NT2/D1 (cell line): ENCODE data around the gene TEX36.
"Not testable (repeated sequence)": the region's sequence is repeated elsewhere in the genome, so short reads cannot be mapped to it uniquely, and the experiment has no call there.

Experiments used
- DNase-seq: peaks from one replicate; pipeline ENCODE4 v3.0.0-alpha.2; 2011; ENCODE audit warnings: low read depth, low spot score
- H3K27me3 ChIP-seq: 2 replicates; pipeline ENCODE4 v1.6.0; 2011; ENCODE audit warnings: mild to moderate bottlenecking; ENCODE audit not compliant: insufficient read length, insufficient read depth
- H3K36me3 ChIP-seq: 2 replicates; pipeline ENCODE4 v1.6.1; 2011; ENCODE audit warnings: mild to moderate bottlenecking, low read length, mixed read lengths; ENCODE audit not compliant: insufficient read depth, insufficient read length
- H3K4me1 ChIP-seq: 2 replicates; pipeline ENCODE4 v1.5.1; 2011; ENCODE audit not compliant: insufficient read depth, insufficient read length
- H3K4me3 ChIP-seq: 2 replicates; pipeline ENCODE4 v1.5.1; 2011; ENCODE audit warnings: low read depth; ENCODE audit not compliant: insufficient read length
- H3K9ac ChIP-seq: 2 replicates; pipeline ENCODE4 v1.6.0; 2011; ENCODE audit warnings: low read depth; ENCODE audit not compliant: insufficient read length
- H3K9me3 ChIP-seq: 2 replicates; pipeline ENCODE4 v1.5.1; 2011; ENCODE audit warnings: mild to moderate bottlenecking, low read length; ENCODE audit not compliant: insufficient read depth
- SUZ12 ChIP-seq: IDR thresholded peaks from 2 replicates; pipeline ENCODE4 v1.6.1; 2011; ENCODE audit not compliant: insufficient read length, insufficient read depth; ENCODE audit errors: extremely low read depth
- YY1 ChIP-seq: IDR thresholded peaks from 2 replicates; pipeline ENCODE4 v1.6.1; 2011; ENCODE audit not compliant: insufficient read length, insufficient read depth
- ZNF274 ChIP-seq: IDR thresholded peaks from 2 replicates; pipeline ENCODE4 v1.6.1; 2011; ENCODE audit warnings: mild to moderate bottlenecking, low read depth, low read length

Gene TEX36, protein sequence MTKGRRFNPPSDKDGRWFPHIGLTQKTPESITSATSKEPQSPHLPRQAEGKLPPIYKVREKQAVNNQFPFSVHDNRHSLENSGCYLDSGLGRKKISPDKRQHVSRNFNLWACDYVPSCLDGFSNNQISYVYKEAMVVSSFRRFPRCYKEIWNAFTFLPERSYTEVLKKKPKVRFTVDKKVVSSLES

DNA sequence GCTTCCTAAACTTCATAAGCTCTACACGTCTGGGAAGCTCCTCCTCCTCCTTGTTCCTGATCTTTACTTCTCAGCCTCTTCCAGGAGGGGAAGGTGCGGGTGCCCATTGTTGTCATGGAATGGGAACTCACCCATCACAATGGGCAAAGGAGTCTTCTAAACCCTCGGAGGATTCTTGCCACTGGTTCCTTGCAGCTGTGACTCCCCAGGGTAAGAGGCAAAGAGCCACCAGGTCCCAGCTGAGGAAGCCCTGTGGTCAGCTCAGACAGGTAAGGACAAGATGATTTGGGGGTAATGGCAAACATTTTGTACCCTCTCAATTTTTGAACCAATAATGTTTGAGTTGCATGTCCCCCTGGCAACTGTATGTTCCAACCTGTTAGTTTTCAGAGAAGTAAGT lies at the start of gene TEX36:
TEX36 (minus strand) TSS at position 101 of the 400 bp plus-strand sequence. CDS start 174 bp downstream, outside the sequence.
- DNase-seq = no peak
- no peak within 1 kb of the TSS for H3K4me3 ChIP-seq
- no peaks in the 10 kb centered on the region for H3K36me3 ChIP-seq
- H3K4me1 ChIP-seq = no peaks in the 10 kb centered on the region
- no peak within 1 kb of the TSS for H3K9ac ChIP-seq
- TF ChIP-seq ZNF274 = no peak
- no peak for TF ChIP-seq YY1
- TF ChIP-seq SUZ12 = no peak
- no peaks in the 10 kb centered on the region; the same call in 1 of the 2 replicates for H3K9me3 ChIP-seq
- H3K27me3 ChIP-seq = no peaks in the 10 kb centered on the region

DNA sequence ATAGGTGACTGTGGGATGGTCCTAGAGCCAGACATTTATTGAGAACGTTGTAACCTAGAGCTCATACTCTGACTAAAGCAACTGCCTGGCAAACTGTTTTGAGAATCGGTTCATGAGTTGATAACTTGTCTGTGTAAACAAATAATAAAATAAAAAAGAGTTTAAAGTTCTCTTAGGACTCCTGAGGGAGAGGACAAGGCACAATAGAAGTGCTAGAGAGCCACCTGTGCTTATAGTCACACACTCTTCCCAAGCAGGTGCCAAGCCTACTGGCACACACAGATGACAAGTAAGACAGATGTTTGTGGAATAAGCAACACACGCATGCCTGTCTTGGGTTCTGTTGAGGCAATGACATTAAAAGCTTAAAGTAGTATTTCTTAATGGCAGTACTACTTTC lies 44.5 kb upstream of the TEX36 start:
- Histone ChIP-seq H3K4me3 (no peak overlapping the region), H3K4me1 (no peaks in the 10 kb centered on the region), H3K36me3 (peaks cover 95% of the 10 kb centered on the region), H3K9me3 (no peaks in the 10 kb centered on the region), H3K27me3 (no peaks in the 10 kb centered on the region), H3K9ac (no peak overlapping the region)
- no peak for TF ChIP-seq ZNF274
- TF ChIP-seq SUZ12 = no peak
- TF ChIP-seq YY1 = no peak
- no peak for DNase-seq

DNA sequence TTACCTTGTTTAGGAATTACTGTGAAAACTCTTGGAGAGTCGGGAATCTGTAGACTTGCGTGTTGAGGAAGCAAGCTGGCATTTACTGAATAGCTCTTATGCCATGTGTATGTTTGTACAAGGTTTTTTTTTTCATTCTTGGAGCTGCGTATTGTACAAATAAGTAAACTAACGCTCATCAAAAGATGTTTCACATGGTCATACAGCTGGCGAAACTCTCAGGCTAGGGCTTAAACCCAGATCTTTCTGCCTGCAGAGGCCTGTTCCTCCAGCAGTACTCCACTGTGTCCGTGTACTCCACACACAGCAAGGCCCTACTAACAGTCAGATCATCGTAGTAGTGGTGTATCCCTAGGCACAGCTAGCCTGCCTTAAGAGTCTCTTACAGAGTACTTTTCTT lies 44.0 kb upstream of the TEX36 start:
- TF ChIP-seq ZNF274 (no peak), SUZ12 (no peak)
- Histone ChIP-seq H3K4me3 (no peak overlapping the region), H3K9me3 (no peaks in the 10 kb centered on the region), H3K4me1 (no peaks in the 10 kb centered on the region), H3K27me3 (no peaks in the 10 kb centered on the region), H3K36me3 (peaks cover 95% of the 10 kb centered on the region), H3K9ac (no peak overlapping the region)
- no peak for DNase-seq

DNA sequence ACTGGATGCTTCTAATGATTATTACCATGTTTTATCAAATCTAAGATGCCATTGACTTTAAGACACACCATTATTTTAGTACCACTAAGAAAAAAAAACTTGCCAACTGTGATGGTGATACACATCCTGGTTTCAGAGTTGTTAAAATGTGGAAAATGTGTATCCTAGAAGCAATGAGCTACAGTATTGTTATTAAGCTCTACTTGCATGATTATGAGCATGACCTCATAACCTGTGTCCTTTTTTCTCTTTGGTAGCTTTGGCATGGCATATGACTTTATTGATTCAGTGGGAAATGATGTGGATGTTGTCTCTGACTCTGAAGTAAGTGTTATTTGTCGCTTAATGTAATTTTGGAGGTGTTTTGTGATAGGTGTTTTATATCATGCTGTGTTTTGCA lies 39.8 kb upstream of the TEX36 start:
- Histone ChIP-seq H3K4me3 (no peak overlapping the region), H3K4me1 (no peaks in the 10 kb centered on the region), H3K27me3 (no peaks in the 10 kb centered on the region), H3K9me3 (no peaks in the 10 kb centered on the region), H3K36me3 (peaks cover 66% of the 10 kb centered on the region), H3K9ac (no peak overlapping the region)
- TF ChIP-seq YY1 = no peak
- no peak for TF ChIP-seq SUZ12
- TF ChIP-seq ZNF274 = no peak
- DNase-seq = no peak

DNA sequence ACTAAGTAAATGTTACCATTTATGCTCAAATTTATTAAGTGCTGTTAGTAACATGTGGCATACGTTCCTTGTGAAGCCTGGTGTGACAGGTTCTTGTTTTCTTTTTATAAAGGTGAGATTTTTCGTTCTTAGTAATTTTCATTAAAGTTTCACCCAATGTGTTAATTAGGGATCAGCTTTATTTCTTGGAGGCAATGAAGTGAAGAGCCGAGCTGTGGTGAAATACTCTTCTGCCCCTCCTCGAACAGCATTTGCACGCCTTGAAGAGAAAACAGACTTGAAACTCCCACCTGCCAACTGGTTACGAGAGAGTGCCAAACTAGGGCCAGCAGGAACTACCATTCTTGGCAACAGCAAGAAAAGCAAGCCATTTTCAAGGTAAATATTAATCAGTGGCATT lies 38.1 kb upstream of the TEX36 start:
- H3K27me3 ChIP-seq = no peaks in the 10 kb centered on the region
- H3K4me3 ChIP-seq = peak overlapping the region; percentile 95
- TF ChIP-seq SUZ12 = no peak
- TF ChIP-seq YY1 = no peak
- no peak for TF ChIP-seq ZNF274
- no peak overlapping the region for H3K9ac ChIP-seq
- H3K9me3 ChIP-seq = no peaks in the 10 kb centered on the region
- DNase-seq = no peak
- no peaks in the 10 kb centered on the region for H3K4me1 ChIP-seq
- peaks cover 49% of the 10 kb centered on the region for H3K36me3 ChIP-seq

DNA sequence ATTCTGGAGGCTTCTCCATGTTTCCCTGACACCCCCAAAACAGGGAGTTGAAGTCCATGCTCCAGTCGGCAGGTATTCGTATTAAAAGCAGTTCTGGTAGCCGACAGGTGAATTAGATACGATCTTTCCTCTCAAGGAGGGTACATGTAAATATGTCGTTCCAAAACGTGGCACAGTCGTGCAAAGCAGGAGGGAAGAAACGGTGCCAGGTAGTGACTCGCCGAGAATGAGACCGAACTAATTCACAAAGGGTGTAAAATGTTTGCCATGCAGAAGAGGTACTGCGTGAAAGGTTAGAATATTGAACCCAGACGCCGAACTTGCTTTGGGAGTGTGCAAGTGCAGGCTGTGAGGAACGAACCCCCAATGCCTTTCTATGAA lies 37.0 kb upstream of the TEX36 start:
- H3K4me1 ChIP-seq = no peaks in the 10 kb centered on the region
- no peaks in the 10 kb centered on the region for H3K9me3 ChIP-seq
- TF ChIP-seq ZNF274 (no peak), YY1 (no peak)
- peaks cover 39% of the 10 kb centered on the region for H3K36me3 ChIP-seq
- H3K9ac ChIP-seq = peak overlapping the region; percentile 92
- DNase-seq = no peak
- peak overlapping the region; percentile 95 for H3K4me3 ChIP-seq
- H3K27me3 ChIP-seq = no peaks in the 10 kb centered on the region

DNA sequence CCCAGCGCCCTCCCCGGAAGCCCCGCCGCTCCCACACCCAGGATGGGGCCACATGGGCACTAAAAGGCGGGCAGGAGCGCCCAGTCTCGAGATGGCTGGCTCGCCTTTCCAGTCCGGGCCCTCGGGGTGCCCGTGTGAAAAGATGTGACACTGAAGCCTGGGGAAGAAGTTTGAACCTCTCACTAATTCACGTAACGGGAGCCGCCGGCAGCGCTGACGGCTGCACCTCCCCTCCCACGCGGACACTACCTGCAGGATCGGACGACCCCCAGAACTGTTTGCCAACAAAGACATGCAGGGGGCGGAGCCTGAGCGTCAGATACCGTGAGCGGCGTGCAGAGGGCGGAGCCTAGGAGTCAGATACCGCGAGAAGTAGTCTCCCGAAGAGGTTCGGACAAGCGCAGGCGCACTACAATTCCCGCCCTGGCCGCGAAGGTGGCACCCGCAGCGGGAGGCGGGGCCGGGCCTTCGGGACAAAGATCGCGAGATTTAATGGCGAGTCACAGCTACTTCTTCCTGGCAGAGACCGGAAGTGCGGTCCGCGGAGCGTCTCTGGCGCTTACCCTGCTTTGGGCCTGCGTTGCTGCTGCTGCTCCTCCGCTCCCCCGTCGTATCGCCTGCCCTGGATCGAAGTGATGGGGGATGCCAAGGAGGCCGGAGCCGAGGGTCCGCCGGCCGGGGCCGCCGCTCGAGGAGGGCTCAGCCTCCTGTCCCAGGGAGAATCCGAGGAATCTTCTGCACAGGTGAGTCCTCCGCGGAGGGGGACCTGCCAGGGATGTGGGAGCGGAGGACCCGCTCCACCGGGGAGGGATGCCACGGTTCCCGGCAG lies 36.4 kb upstream of the TEX36 start, which contains the start of gene EDRF1:
EDRF1 (plus strand) TSS at position 537 of the 829 bp plus-strand sequence; CDS start at position 636, 99 bp downstream.
- peaks cover 33% of the 10 kb centered on the region for H3K36me3 ChIP-seq
- no peaks in the 10 kb centered on the region for H3K27me3 ChIP-seq
- peak within 1 kb of the TSS; percentile 92 for H3K9ac ChIP-seq
- no peaks in the 10 kb centered on the region for H3K4me1 ChIP-seq
- peak; percentile 95 for DNase-seq
- H3K4me3 ChIP-seq = peak within 1 kb of the TSS; percentile 95
- no peaks in the 10 kb centered on the region for H3K9me3 ChIP-seq
- TF ChIP-seq ZNF274 (no peak), SUZ12 (no peak), YY1 (no peak)

DNA sequence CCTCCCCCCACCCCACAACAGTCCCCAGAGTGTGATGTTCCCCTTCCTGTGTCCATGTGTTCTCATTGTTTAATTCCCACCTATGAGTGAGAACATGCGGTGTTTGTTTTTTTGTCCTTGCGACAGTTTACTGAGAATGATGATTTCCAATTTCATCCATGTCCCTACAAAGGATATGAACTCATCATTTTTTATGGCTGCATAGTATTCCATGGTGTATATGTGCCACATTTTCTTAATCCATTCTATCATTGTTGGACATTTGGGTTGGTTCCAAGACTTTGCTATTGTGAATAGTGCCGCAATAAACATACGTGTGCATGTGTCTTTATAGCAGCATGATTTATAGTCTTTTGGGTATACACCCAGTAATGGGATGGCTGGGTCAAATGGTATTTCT lies 31.8 kb upstream of the TEX36 start:
- not testable (repeated sequence) for H3K4me3 ChIP-seq, H3K9me3 ChIP-seq, H3K9ac ChIP-seq, H3K4me1 ChIP-seq, H3K36me3 ChIP-seq, H3K27me3 ChIP-seq, DNase-seq
